Peyer's patch (tissue), 4 donors: ENCODE data around the gene GCN1.

Experiments used
- POLR2A ChIP-seq, 2 donors: fragments of 450-650 bp; IDR thresholded peaks; one replicate each; pipeline ENCODE4 v1.5.1; 2017; ENCODE audit warnings: antibody characterized with exemption in 2 of 2, mild to moderate bottlenecking in 2 of 2, moderate library complexity in 2 of 2
- TF ChIP-seq, protein P1 (sequence below), 6 experiments: fragments of 450-650 bp in 4 of 6; fragments of 200-600 bp in 2 of 6; sonication (generic) in 1 of 6; IDR thresholded peaks; one replicate each; pipeline ENCODE4 v1.5.1; 2017 to 2019; ENCODE audit warnings: antibody characterized with exemption in 6 of 6, mild to moderate bottlenecking in 3 of 6, moderate library complexity in 1 of 6

DNA sequence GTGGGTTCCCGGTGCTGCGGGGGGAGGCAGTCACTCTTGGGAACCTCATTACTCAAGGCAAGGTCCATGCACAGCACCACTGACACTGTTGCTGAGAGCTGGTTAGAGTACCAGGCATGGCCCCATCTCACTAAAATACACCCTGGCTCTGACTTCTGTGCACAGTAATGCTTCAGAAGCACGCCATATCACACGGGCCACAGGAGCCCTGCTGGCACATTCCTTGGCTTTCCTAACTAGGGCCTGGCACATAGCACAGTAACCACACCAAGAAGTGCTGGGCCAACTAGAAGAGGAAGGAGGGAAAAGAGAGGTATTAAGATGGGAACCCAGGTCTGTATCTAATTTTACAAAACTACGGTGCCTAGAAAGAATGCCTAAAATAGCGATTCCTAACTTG, 64.5 kb downstream of the GCN1 start:
- TF ChIP-seq, protein P1, sequence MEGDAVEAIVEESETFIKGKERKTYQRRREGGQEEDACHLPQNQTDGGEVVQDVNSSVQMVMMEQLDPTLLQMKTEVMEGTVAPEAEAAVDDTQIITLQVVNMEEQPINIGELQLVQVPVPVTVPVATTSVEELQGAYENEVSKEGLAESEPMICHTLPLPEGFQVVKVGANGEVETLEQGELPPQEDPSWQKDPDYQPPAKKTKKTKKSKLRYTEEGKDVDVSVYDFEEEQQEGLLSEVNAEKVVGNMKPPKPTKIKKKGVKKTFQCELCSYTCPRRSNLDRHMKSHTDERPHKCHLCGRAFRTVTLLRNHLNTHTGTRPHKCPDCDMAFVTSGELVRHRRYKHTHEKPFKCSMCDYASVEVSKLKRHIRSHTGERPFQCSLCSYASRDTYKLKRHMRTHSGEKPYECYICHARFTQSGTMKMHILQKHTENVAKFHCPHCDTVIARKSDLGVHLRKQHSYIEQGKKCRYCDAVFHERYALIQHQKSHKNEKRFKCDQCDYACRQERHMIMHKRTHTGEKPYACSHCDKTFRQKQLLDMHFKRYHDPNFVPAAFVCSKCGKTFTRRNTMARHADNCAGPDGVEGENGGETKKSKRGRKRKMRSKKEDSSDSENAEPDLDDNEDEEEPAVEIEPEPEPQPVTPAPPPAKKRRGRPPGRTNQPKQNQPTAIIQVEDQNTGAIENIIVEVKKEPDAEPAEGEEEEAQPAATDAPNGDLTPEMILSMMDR (IDR thresholded peaks at IDR 0.05): no peak
- TF ChIP-seq POLR2A (IDR thresholded peaks at IDR 0.05): no peak
